Measurements from ENCODE around the gene CDC14B.
"Not testable (repeated sequence)": the region's sequence is repeated elsewhere in the genome, so short reads cannot be mapped to it uniquely, and the experiment has no call there.

CDC14B gene

DNA sequence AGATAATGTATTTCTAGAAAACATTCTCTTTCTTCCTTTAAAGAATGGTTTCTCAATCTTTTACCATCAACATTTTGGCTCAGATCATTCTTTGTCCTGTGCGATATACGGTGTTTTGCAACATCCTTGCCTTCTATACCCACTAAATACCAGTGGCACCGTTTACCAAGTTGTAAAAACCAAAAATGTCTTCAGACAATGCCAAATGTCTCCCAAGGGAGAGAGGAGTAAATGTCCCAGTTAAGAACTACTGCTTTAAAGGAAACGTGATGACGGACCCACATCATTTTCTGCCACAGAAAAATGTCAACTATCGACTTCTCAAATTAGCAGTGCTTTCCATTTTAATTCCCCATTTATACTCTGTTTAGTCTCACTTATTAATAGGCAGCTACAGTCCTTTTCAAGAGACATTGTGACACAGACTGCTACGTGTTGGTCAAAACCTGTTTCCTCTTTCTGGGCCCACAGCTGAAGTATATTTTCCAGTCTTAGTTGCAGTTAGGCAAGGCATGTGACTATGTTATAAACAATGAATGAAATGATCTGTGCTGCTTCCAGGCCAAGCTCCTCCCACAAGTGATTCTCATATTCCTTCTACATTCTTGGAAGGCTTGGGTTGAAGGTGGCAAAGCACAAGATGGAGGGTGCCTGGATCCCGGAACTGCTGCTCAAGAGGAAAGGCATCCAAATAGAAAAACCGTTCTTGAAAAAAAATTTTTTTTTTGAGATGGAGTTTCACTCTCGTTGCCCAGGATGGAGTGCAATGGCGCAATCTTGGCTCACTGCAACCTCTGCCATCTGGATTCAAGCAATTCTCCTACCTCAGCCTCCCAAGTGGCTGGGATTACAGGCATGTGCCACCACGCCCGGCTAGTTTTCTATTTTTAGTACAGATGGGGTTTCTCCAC is 26.7 kb upstream of the CDC14B start:
- in situ Hi-C loops (cut with HindIII; ENCODE audit: low sequenced_read_pairs), result no loop called here
- no peak for TF ChIP-seq CTCF (IDR thresholded peaks at IDR 0.05; ENCODE audit: low read depth, low read length)
- peak; percentile 13 for DNase-seq (ENCODE audit: low read depth, low spot score)
- no peak overlapping the region for H3K4me3 ChIP-seq (ENCODE audit: low read depth, low read length)

DNA sequence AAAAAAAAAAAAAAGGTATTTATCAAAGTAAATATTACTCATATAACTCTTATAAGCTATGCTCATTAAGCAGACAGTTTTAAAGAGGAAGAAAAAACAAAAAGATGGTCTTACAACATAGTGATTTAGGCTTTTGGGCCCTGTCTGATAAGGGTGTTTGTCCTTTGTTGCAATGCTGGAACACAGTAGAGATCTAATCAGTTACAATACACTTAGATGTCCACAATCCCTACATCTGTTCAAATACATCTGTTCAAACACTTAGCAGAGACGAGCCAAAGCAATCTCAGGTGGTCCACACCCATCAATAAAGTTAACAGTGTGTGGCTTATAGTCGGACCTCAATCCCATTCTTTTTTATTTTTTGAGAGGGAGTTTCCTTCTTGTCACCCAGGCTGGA is 24.5 kb upstream of the CDC14B start:
- no peak for TF ChIP-seq CTCF (IDR thresholded peaks at IDR 0.05; ENCODE audit: low read depth, low read length)
- DNase-seq (ENCODE audit: low read depth, low spot score), result no peak
- in situ Hi-C loops (cut with HindIII; ENCODE audit: low sequenced_read_pairs), result no loop called here

GRCh38 chr9:96641514-96641913 is 21.9 kb upstream of the CDC14B start:
- no peak for DNase-seq (ENCODE audit: low read depth, low spot score)
- in situ Hi-C loops (cut with HindIII; ENCODE audit: low sequenced_read_pairs), result no loop called here

More for the DNA sequence above, 24.5 kb upstream of the CDC14B start:
- no peak overlapping the region for H3K4me3 ChIP-seq (ENCODE audit: low read depth, low read length)

GRCh38 chr9:96638606-96639364 is 19.1 kb upstream of the CDC14B start:
- no peak overlapping the region for H3K4me3 ChIP-seq (ENCODE audit: low read depth, low read length)
- TF ChIP-seq CTCF (IDR thresholded peaks at IDR 0.05; ENCODE audit: low read depth, low read length), result no peak
- in situ Hi-C loops (cut with HindIII; ENCODE audit: low sequenced_read_pairs), result no loop called here
- DNase-seq (ENCODE audit: low read depth, low spot score), result no peak

More at GRCh38 chr9:96641514-96641913, 21.9 kb upstream of the CDC14B start:
- no peak for TF ChIP-seq CTCF (IDR thresholded peaks at IDR 0.05; ENCODE audit: low read depth, low read length)
- H3K4me3 ChIP-seq (ENCODE audit: low read depth, low read length), result no peak overlapping the region

- in situ Hi-C loops (cut with HindIII; ENCODE audit: low sequenced_read_pairs), result no loop called here
- TF ChIP-seq CTCF (IDR thresholded peaks at IDR 0.05; ENCODE audit: low read depth, low read length), result no peak
- no peak overlapping the region for H3K4me3 ChIP-seq (ENCODE audit: low read depth, low read length)
These were observed 16.7 kb upstream of the CDC14B start for GRCh38 chr9:96636368-96636767.

DNA sequence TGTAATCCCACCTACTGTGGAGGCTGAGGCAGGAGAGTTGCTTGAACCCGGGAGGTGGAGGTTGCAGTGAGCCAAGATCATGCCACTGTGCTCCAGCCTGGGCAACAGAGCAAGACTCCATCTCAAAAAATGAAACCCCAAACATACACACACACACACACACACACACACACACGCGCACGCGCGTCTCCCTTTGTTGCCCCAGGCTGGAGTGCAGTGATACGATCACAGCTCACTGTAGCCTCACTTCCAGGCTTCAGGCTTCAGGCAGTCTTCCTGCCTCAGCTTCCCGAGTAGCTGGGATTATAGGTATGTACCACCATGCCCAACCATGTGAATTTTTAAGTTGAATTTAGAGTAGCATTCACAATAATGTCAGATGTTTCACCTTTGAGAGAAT is 13.9 kb upstream of the CDC14B start:
- DNase-seq (ENCODE audit: low read depth, low spot score); in situ Hi-C loops (cut with HindIII; ENCODE audit: low sequenced_read_pairs); H3K4me3 ChIP-seq (ENCODE audit: low read depth, low read length): not testable (repeated sequence)

More at GRCh38 chr9:96636368-96636767, 16.7 kb upstream of the CDC14B start:
- DNase-seq (ENCODE audit: low read depth, low spot score), result no peak

GRCh38 chr9:96626912-96627311 is 7.3 kb upstream of the CDC14B start:
- in situ Hi-C loops (cut with HindIII; ENCODE audit: low sequenced_read_pairs), result no loop called here
- no peak overlapping the region for H3K4me3 ChIP-seq (ENCODE audit: low read depth, low read length)
- TF ChIP-seq CTCF (IDR thresholded peaks at IDR 0.05; ENCODE audit: low read depth, low read length), result no peak
- no peak for DNase-seq (ENCODE audit: low read depth, low spot score)

Measured in astrocyte of the spinal cord (primary cell).